Measurements from ENCODE around the gene KCNK3.

DNA sequence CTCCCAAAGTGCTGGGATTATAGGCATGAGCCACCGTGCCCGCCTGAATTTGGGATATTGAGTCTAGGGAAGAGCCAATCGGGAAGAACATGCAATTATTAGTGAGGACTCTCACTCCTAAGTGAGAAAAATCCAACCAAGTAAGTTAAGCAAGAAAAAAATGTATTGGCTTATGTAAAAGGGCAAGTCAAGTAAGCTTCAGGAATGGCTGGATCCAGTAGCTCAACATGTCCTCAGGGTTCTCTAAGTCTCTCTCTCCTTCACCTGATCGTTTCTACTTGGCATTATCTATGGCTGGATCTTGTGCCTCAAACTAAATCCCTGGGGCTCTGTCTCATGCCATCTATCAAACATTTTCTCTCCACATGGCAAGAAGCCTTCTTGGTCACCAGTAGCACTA, 35.3 kb upstream of the KCNK3 start:
- TF ChIP-seq, protein P1, sequence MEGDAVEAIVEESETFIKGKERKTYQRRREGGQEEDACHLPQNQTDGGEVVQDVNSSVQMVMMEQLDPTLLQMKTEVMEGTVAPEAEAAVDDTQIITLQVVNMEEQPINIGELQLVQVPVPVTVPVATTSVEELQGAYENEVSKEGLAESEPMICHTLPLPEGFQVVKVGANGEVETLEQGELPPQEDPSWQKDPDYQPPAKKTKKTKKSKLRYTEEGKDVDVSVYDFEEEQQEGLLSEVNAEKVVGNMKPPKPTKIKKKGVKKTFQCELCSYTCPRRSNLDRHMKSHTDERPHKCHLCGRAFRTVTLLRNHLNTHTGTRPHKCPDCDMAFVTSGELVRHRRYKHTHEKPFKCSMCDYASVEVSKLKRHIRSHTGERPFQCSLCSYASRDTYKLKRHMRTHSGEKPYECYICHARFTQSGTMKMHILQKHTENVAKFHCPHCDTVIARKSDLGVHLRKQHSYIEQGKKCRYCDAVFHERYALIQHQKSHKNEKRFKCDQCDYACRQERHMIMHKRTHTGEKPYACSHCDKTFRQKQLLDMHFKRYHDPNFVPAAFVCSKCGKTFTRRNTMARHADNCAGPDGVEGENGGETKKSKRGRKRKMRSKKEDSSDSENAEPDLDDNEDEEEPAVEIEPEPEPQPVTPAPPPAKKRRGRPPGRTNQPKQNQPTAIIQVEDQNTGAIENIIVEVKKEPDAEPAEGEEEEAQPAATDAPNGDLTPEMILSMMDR (IDR thresholded peaks at IDR 0.05): no peak
- TF ChIP-seq POLR2A (IDR thresholded peaks at IDR 0.05): no peak
